ENCODE measurements around the gene BRAP.
"Not testable (repeated sequence)": the region's sequence is repeated elsewhere in the genome, so short reads cannot be mapped to it uniquely, and the experiment has no call there.

BRAP gene

GRCh38 chr12:111607239-111607638 is 78.5 kb downstream of the BRAP start:
- DNase-seq (ENCODE audit: low read depth): no peak

- DNase-seq (ENCODE audit: low read depth): no peak
These were observed 79.0 kb downstream of the BRAP start for GRCh38 chr12:111606767-111607230.

- DNase-seq (ENCODE audit: low read depth): no peak
These were observed 79.6 kb downstream of the BRAP start for GRCh38 chr12:111605911-111606766.

DNA sequence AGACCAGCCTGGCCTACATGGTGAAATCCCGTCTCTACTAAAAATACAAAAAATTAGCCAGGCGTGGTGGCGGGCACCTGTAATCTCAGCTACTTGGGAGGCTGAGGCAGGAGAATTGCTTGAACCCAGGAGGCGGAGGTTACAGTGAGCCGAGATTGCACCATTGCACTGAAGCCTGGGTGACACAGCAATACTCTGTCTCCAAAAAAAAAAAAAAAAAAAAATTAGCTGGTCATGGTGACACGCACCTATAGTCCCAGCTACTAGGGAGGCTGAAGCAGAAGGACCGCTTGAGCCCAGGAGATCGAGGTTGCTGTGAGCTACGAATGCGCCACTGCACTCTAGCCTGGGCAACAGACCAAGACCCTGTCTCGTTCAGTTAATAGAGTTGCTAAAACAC is 82.9 kb downstream of the BRAP start:
- not testable (repeated sequence) for DNase-seq (ENCODE audit: low read depth)

DNA sequence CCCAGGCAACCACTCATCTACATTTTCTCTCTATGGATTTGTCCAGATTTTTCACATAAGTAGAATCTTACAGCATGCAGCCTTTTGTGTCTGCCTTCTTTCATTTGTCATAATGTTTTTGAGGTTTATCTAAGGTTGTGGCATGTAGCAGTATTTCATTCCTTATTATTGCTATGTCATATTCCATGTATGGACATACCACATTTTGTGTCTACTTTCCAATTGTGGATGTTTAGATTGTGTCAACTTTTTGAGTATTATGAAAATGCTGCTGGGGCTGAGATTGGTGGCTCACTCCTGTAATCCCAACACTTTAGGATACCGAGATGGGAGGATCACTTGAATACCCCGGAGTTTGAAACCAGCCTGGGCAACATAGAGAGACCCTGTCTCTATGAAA is 83.4 kb downstream of the BRAP start:
- no peak for DNase-seq (ENCODE audit: low read depth)

DNA sequence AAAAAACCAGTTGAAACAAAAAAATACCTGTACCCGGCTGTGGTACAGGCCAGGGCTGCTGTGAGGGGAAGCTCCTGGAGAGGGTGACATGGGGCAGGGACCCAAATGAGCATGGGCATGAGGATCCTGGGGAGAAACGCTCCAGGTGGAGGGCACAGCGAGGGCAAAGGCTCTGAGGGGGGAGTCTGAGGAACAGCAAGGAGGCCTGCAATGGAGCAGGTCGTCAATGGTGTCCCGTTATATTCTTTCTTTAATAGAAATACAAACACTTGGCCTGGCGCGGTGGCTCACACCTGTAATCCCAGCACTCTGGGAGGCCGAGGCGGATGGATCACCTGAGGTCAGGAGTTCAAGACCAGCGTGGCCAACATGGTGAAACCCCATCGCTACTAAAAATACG is 84.8 kb downstream of the BRAP start:
- DNase-seq (ENCODE audit: low read depth): not testable (repeated sequence)

- no peak for DNase-seq (ENCODE audit: low read depth)
These were observed 85.5 kb downstream of the BRAP start for GRCh38 chr12:111600205-111600642.

DNA sequence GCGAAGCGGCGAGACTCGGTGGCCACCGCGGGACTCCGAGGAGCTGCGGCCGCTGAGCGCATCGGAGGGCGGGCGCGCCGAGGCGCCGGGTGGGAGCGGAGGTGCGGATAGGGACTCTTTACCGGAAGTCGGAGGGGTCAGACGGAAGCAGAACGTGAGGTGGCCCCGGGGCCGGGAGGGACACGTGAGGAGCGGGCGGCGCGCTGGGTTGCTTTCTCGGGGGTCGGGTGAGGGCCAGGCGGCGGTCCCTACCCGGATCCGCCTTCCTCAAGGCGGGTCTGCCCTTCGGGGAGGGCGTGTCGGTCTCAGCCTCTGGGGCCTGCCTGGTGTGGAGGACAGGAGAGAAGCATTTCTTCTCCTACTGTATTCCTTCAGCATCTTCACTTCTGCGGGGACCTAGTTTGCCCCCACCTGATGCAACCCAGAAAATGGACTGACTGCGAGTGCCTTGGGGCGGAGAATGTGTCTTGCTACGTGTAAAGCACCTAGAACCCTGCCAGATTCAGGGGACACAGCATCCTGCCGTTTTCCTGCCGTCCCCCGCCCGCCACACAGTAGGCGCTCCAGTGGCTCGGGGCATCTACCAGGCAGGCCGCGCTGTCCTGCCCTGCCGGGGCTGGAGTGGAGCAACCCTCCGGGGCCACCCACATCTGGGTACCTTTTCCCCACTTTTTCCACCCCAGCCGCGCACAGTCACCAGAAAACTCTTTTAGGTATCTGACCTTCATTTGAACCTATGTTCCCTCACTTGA is 86.1 kb downstream of the BRAP start:
- DNase-seq (ENCODE audit: low read depth): peak; percentile 60

DNA sequence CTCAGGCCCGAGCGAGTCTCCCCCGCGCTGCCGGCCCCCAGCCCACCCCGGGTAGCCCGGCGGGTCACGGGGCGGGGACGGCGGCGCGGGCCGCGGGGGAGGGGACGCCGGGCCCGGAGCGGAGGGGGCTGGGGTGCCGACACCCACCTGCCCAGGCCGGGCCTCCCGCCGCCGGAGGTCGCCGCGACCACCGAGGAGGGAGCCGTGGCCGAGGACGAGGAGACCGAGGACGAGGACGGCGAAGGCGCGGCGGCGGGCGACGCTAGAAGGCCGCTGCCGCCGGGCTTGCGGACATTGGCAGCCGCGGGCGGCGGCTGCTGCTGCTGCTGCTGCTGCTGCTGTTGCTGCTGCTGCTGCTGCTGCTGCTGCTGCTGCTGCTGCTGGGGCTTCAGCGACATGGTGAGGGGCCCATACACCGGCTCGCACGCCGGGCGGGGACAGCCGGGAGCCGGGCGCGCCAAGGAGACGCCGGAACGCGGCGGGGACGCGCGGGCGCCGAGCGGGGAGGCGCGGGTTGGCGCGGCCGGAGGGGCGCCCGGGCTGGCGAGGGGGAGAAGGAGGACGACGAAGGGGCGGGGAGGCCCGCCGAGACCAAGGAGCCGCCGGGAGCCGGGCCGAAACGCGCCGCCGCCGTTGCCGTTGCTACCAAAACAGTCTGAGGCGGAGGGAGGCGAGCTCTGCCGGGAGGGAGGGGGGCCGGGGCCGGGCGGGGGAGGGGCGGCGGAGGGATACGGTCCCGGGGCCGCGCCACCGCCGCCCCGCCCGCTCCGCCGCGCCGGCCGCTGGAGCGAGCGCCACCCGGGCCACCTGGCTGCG is 86.9 kb downstream of the BRAP start, which contains the start of gene ATXN2:
TSS of gene ATXN2 (minus strand) at position 679 of the 816 bp plus-strand sequence. CDS start at position 398, 281 bp downstream.
- no peak for DNase-seq (ENCODE audit: low read depth)

- DNase-seq (ENCODE audit: low read depth): no peak
These were observed 87.7 kb downstream of the BRAP start for GRCh38 chr12:111597831-111598636.

DNA sequence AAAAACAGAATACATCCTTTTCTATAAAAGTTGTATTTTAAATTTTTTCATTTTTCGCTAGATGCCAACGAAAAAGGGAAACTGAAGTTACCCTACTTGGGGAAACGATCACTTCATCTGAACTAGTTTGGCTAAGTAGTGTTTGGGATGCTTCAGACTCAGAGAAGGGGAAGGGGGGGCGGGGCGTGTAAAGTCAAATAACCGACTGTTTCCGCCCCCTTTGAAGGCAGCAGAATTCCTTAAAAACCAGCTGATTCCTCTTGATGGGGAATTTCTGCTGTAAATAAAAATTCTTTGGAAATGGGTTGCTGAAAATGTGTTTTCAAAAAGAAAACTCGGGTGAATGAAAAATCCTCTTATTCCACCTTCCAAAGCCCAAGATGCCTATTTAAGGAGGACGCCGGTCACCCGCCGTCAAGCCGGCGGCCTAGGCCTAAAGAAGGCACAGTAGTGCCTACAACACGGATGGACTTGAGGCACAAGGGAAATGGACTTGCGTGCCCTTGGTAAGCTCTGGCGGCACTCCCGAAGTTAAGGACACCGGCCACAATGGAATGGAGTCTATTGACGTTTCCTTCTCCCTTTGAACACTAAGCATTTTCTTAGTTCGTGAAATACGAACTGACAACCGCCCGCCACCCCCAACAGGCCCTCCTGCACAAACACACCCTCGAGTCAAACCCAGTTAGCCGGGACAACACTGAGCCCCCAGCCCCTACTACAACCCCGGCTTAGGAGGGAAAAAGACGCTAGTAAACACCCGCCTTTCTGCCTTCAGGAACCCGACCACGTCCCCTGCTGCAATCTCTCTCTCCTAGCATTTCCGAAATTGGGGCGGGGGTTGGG is 88.5 kb downstream of the BRAP start:
- no peak for DNase-seq (ENCODE audit: low read depth)

DNA sequence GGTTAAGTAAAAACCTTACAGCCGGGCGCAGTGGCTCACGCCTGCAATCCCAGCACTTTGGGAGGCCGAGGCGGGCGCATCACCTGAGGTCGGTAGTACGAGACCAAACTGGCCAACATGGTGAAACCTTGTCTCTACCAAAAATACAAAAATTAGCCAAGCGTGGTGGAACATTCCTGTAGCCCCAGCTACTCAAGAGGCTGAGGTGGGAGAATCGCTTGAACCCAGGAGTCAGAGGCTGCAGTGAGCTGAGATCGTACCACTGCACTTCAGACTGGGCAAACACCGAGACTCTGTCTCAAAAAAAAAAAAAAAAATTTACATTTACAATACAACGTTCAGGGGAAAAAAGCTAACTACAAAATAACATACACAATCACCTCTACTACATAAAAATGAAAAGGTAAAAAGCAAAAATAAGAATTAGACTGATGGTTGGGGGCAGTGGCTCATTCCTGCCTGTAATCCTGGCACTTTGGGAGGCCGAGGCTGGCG is 90.4 kb downstream of the BRAP start:
- not testable (repeated sequence) for DNase-seq (ENCODE audit: low read depth)

Measured in non-pigmented ciliary epithelial cell (primary cell).